HepG2 (cell line): Measurements from ENCODE around the gene PDZD7. TPM values are rescaled to one million over a fixed set of nuclear protein-coding genes. Genes with fewer than 3 reads are reported as not detected.
A peak's percentile ranks its signal among the peaks of the same experiment; 100 is the strongest.

Experiments used
- ASH2L ChIP-seq: fragments of 300-600, 200-600 bp; sonication (generic); IDR thresholded peaks from 2 replicates; pipeline ENCODE4 v1.7.0; 2017; ENCODE audit warnings: low read depth, mild to moderate bottlenecking, moderate library complexity, mixed read lengths, low read length; ENCODE audit not compliant: insufficient read length
- FOXK1 ChIP-seq: sonication (generic); formaldehyde crosslinking; IDR thresholded peaks from 2 replicates; pipeline ENCODE4 v1.4.0; 2020; ENCODE audit warnings: low read depth, missing genetic modification reagents, borderline replicate concordance
- GZF1 ChIP-seq: sonication (generic); formaldehyde crosslinking; IDR thresholded peaks from 2 replicates; pipeline ENCODE4 v1.5.1; 2020; ENCODE audit warnings: mild to moderate bottlenecking, missing genetic modification reagents
- PITX1 ChIP-seq: sonication (generic); formaldehyde crosslinking; IDR thresholded peaks from 2 replicates; pipeline ENCODE4 v1.5.1; 2020; ENCODE audit warnings: mild to moderate bottlenecking, missing genetic modification reagents
- RAD21 ChIP-seq: fragments of 450-650 bp; formaldehyde crosslinking; IDR thresholded peaks from 2 replicates; pipeline ENCODE4 v1.5.0; 2020; ENCODE audit warnings: mild to moderate bottlenecking
- SRSF4 ChIP-seq: fragments of 200-400 bp; formaldehyde crosslinking; IDR thresholded peaks from one replicate; pipeline ENCODE4 v1.6.1; 2018; ENCODE audit warnings: mild to moderate bottlenecking, low read depth, low read length, moderate library complexity; ENCODE audit not compliant: poor library complexity, severe bottlenecking
- ZFP62 ChIP-seq: sonication (generic); formaldehyde crosslinking; IDR thresholded peaks from 2 replicates; pipeline ENCODE4 v1.4.0; 2020; ENCODE audit warnings: missing genetic modification reagents
- polyA plus RNA-seq, 8 experiments: library from polyadenylated mRNA; depleted of rRNA in 3 of 8; stranded (reverse) in 7 of 8; unstranded in 1 of 8; fragments of >200 nt; fragmentation: Illumina TruSeq in 4 of 8; extraction: Trizol in 4 of 8; gene quantifications; 2 replicates each; pipeline versions ENCODE4 v1.2.1 to v1.2.3, GENCODE V29; 2011 to 2016; ENCODE audit warnings: low read depth in 4 of 8, missing spikeins in 1 of 8, mixed read lengths in 1 of 8; ENCODE audit not compliant: insufficient read depth in 1 of 8
- total RNA-seq, 5 experiments: library from RNA; depleted of rRNA; stranded (reverse); fragments of >200 nt; fragmentation: Illumina TruSeq; extraction: Trizol; gene quantifications; 2 replicates each; pipeline ENCODE4 v1.2.3, GENCODE V29; 2016; ENCODE audit warnings: low read depth in 1 of 5
- TF ChIP-seq, protein P1 (sequence below): sonication (generic); formaldehyde crosslinking; IDR thresholded peaks from 2 replicates; pipeline ENCODE4 v1.5.1; 2020; ENCODE audit warnings: missing genetic modification reagents, mild to moderate bottlenecking, borderline replicate concordance
- TF ChIP-seq, protein P2 (sequence below): sonication (generic); formaldehyde crosslinking; IDR thresholded peaks from 2 replicates; pipeline ENCODE4 v1.4.0; 2020; ENCODE audit warnings: mild to moderate bottlenecking, missing genetic modification reagents

PDZD7 gene
- total and polyA plus RNA-seq, 2 of the 13 experiments (the other 11 are each of a cell fraction or from before 2014, with no cell fraction given): 0.58 to 0.73 TPM

DNA sequence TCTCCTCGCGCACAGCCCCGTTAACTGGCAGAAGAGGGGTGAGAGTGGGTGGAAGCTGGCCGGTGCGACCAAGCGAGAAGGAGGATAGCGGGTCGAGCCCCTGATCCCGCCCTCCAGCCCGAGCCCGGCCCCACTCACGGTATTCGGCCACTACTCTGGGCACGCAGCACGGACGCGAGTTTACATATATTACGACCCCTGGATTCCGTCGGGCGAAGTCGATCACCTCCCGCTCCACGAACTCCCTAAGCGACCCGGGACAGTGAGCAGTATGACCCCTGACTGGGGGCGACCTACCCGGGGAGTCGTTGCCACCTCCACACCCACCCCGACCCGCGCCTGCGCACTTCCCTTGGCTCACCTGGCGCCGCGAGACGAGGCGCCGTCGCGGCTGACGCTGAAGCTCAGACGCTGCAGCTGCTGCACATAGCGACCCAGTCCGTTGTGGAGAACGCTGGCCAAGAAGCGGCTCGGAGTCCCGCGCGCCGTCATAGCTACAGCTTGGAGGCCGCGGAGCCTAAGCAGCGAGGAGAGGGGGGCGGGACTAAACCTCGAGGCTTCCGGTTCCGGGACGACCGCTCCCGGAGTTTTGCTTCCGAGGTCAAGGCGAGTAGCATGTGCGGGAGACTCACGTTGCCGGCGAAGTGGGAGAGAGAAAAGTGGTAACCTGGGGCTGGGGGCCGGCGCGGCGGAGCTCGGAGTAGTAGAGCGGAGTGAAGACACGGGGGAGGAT lies 43.8 kb downstream of the PDZD7 start, which contains the start of the genes MRPL43 and TWNK (continued):
- TF ChIP-seq SRSF4 (no peak), RAD21 (no peak), PITX1 (peak; percentile 78), ZFP62 (no peak), ASH2L (peak; percentile 95), FOXK1 (CRISPR knock-in tag) (peak; percentile 97), GZF1 (CRISPR knock-in tag) (0 out of 2 replicates have a peak, but pooled peaks have one; percentile 47)
- TF ChIP-seq, protein P1, sequence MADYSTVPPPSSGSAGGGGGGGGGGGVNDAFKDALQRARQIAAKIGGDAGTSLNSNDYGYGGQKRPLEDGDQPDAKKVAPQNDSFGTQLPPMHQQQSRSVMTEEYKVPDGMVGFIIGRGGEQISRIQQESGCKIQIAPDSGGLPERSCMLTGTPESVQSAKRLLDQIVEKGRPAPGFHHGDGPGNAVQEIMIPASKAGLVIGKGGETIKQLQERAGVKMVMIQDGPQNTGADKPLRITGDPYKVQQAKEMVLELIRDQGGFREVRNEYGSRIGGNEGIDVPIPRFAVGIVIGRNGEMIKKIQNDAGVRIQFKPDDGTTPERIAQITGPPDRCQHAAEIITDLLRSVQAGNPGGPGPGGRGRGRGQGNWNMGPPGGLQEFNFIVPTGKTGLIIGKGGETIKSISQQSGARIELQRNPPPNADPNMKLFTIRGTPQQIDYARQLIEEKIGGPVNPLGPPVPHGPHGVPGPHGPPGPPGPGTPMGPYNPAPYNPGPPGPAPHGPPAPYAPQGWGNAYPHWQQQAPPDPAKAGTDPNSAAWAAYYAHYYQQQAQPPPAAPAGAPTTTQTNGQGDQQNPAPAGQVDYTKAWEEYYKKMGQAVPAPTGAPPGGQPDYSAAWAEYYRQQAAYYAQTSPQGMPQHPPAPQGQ (CRISPR knock-in tag): 0 out of 2 replicates have a peak, but pooled peaks have one; percentile 55
- TF ChIP-seq, protein P2, sequence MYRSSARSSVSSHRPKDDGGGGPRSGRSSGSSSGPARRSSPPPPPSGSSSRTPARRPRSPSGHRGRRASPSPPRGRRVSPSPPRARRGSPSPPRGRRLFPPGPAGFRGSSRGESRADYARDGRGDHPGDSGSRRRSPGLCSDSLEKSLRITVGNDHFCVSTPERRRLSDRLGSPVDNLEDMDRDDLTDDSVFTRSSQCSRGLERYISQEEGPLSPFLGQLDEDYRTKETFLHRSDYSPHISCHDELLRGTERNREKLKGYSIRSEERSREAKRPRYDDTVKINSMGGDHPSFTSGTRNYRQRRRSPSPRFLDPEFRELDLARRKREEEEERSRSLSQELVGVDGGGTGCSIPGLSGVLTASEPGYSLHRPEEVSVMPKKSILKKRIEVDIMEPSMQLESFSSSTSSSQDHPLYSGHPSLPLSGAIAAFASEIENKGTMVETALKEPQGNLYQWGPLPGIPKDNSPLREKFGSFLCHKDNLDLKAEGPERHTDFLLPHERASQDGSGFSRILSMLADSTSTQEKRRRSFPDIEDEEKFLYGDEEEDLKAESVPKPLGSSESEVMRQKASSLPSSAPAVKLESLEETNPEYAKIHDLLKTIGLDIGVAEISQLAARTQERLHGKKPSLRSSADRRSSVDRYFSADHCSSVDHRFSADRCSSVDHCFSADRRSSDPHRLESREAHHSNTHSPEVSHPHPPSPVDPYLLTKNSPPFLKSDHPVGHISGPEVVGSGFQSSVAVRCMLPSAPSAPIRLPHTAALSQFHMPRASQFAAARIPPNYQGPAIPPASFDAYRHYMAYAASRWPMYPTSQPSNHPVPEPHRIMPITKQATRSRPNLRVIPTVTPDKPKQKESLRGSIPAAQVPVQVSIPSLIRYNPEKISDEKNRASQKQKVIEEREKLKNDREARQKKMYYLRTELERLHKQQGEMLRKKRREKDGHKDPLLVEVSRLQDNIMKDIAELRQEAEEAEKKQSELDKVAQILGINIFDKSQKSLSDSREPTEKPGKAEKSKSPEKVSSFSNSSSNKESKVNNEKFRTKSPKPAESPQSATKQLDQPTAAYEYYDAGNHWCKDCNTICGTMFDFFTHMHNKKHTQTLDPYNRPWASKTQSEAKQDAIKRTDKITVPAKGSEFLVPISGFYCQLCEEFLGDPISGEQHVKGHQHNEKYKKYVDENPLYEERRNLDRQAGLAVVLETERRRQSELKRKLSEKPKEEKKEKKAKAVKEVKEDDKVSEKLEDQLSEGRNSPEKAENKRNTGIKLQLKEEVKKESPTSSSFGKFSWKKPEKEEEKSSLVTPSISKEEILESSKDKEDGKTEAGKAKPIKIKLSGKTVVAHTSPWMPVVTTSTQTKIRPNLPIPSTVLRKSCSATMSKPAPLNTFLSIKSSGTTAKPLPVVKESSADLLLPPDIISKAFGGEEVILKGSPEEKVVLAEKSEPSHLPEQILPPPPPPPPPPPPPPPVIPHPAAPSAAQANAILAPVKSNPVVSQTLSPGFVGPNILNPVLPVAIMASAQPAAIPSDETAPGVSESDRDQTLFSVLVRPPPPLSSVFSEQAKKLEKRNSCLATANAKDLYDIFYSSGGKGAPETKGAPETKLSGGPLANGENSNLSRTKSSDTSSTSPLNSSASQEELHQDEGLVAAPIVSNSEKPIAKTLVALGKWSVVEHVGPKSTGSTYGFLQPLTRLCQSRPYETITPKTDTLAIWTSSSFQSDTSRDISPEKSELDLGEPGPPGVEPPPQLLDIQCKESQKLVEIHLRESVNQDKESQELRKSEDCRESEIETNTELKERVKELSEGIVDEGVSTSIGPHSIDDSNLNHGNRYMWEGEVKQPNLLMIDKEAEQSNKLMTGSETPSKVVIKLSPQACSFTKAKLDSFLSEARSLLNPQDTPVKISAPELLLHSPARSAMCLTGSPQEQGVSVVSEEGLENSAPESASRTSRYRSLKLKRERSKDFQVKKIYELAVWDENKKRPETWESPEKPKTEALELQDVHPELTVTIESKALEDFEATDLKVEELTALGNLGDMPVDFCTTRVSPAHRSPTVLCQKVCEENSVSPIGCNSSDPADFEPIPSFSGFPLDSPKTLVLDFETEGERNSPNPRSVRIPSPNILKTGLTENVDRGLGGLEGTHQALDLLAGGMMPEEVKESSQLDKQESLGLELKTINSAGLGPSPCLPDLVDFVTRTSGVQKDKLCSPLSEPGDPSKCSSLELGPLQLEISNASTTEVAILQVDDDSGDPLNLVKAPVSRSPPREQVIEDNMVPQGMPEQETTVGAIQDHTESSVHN: peak; percentile 35; the same call in 1 of the 2 replicates
